ENCODE measurements around the gene ZC3HAV1L.
"Not testable (repeated sequence)": the region's sequence is repeated elsewhere in the genome, so short reads cannot be mapped to it uniquely, and the experiment has no call there.

The ZC3HAV1L gene

GRCh38 chr7:139051655-139052054 is 15.8 kb upstream of the ZC3HAV1L start:
- DNase-seq, result no peak

- DNase-seq, result no peak
These were observed 14.1 kb upstream of the ZC3HAV1L start for GRCh38 chr7:139049936-139050335.

GRCh38 chr7:139049111-139049510 is 13.3 kb upstream of the ZC3HAV1L start:
- no peak for DNase-seq

GRCh38 chr7:139047970-139048369 is 12.1 kb upstream of the ZC3HAV1L start:
- no peak for DNase-seq

- DNase-seq, result no peak
These were observed 10.3 kb upstream of the ZC3HAV1L start for GRCh38 chr7:139046143-139046542.

GRCh38 chr7:139044813-139045794 is 9.3 kb upstream of the ZC3HAV1L start:
- DNase-seq, result no peak

- peak; percentile 81 for DNase-seq
These were observed 8.3 kb upstream of the ZC3HAV1L start for GRCh38 chr7:139043823-139044812.

- no peak for DNase-seq
These were observed 5.7 kb upstream of the ZC3HAV1L start for GRCh38 chr7:139041378-139042085.

- DNase-seq, result no peak
These were observed 2.8 kb upstream of the ZC3HAV1L start for GRCh38 chr7:139038691-139039090.

- no peak for DNase-seq
These were observed 1.1 kb upstream of the ZC3HAV1L start for GRCh38 chr7:139036901-139037300.

- peak; percentile 63 for DNase-seq
These were observed 822 bp downstream of the ZC3HAV1L start for GRCh38 chr7:139034855-139035585.

- DNase-seq, result no peak
These were observed 1.5 kb downstream of the ZC3HAV1L start for GRCh38 chr7:139034336-139034735.

GRCh38 chr7:139033346-139034114 is 2.3 kb downstream of the ZC3HAV1L start:
- no peak for DNase-seq

GRCh38 chr7:139032473-139032872 is 3.4 kb downstream of the ZC3HAV1L start:
- no peak for DNase-seq

GRCh38 chr7:139029353-139029752 is 6.5 kb downstream of the ZC3HAV1L start:
- DNase-seq, result no peak

- DNase-seq, result no peak
These were observed 9.3 kb downstream of the ZC3HAV1L start for GRCh38 chr7:139026551-139026950.

GRCh38 chr7:139025861-139026260 is 10.0 kb downstream of the ZC3HAV1L start:
- not testable (repeated sequence) for DNase-seq

GRCh38 chr7:139023076-139023475 is 12.8 kb downstream of the ZC3HAV1L start:
- DNase-seq, result no peak

- DNase-seq, result no peak
These were observed 13.6 kb downstream of the ZC3HAV1L start for GRCh38 chr7:139022286-139022685.

GRCh38 chr7:139018910-139019309 is 16.9 kb downstream of the ZC3HAV1L start:
- no peak for DNase-seq

GRCh38 chr7:139016931-139017511 is 18.8 kb downstream of the ZC3HAV1L start:
- peak; percentile 73 for DNase-seq

Measured in stimulated activated CD8-positive, alpha-beta memory T cell treated with anti-CD3 and anti-CD28 coated beads, Interleukin-4, amount 100 ng/mL, for 48 hours (primary cell).